ENCODE measurements around the gene SIPA1L3. TPM values are rescaled to one million over a fixed set of nuclear protein-coding genes. Genes with fewer than 3 reads are reported as not detected.
A peak's percentile ranks its signal among the peaks of the same experiment; 100 is the strongest.

The SIPA1L3 gene
- total and polyA plus RNA-seq, 10 of the 15 experiments (the other 5 are each of a cell fraction or from before 2014, with no cell fraction given): 0.24 to 66.2 (median 19.1) TPM

GRCh38 chr19:38245826-38246498 is 339.0 kb downstream of the SIPA1L3 start:
- in situ Hi-C loops (cut with MboI): no loop called here
- CTCF ChIA-PET: interaction anchor here (0.7 to 5.6 kb wide), 7 partner anchors 10 to 349 kb away, joined by 3 to 74 read pairs (median 3); partner anchors contain the start of genes CATSPERG, PPP1R14A and PSMD8
- no peak for TF ChIP-seq ZNF274 (IDR thresholded peaks at IDR 0.05; ENCODE audit: insufficient read depth, insufficient read length)
- TF ChIP-seq SPI1 (IDR thresholded peaks at IDR 0.05; ENCODE audit: borderline replicate concordance, insufficient read depth, low read depth, low read length): peak; percentile 49; the same call in 1 of the 2 replicates
- DNase-seq (ENCODE audit: low read depth, low spot score): no peak
- H3K27ac ChIP-seq (ENCODE audit: control insufficient read depth, insufficient read depth): no peak overlapping the region
- no peaks in the 10 kb centered on the region for H3K9me3 ChIP-seq (replicated peaks; ENCODE audit: control insufficient read depth, insufficient read depth, low read length)
- 35% methylated on average over 10 of the region's 14 CpGs for WGBS (ENCODE audit: insufficient coverage, insufficient replicate concordance, low lambda C conversion rate, missing lambda C conversion rate)
- no peak for FAIRE-seq
- H3K4me1 ChIP-seq (ENCODE audit: control insufficient read depth, insufficient read depth, low read length): no peaks in the 10 kb centered on the region
- H4K20me1 ChIP-seq (ENCODE audit: control insufficient read depth, insufficient read depth): no peaks in the 10 kb centered on the region
- no peak for ATAC-seq
- POLR2A ChIA-PET: interaction anchor here (0.5 kb wide), 1 partner anchor 128 kb away, joined by 3 read pairs; no protein-coding TSS in a partner anchor
- H3K4me3 ChIP-seq: no peak overlapping the region
- no peaks in the 10 kb centered on the region for H3K27me3 ChIP-seq (replicated peaks in 1 of 2; ENCODE audit: control insufficient read depth in 2 of 2, insufficient read depth in 2 of 2, low read length in 1 of 2)
- BruUV-seq (replicated peaks): no TSS peak
- intact Hi-C loops (cut with micrococcal nuclease; ENCODE audit: unreplicated experiment): no loop called here
- H3K36me3 ChIP-seq (ENCODE audit: control insufficient read depth in 2 of 2, insufficient read depth in 2 of 2, low read length in 1 of 2): no peaks in the 10 kb centered on the region
- SMC1A ChIA-PET (ENCODE audit: uncharacterized antibody, unreplicated experiment): interaction anchor here (0.8 to 0.9 kb wide), 2 partner anchors 89 to 128 kb away, joined by 3 read pairs; no protein-coding TSS in a partner anchor
- H3K79me2 ChIP-seq (ENCODE audit: control insufficient read depth, insufficient read depth, low read length): no peaks in the 10 kb centered on the region
- no peak overlapping the region for H3K4me2 ChIP-seq (ENCODE audit: control insufficient read depth, insufficient read depth)
- RAD21 ChIA-PET (ENCODE audit: unreplicated experiment): interaction anchor here (1.0 to 1.3 kb wide), 2 partner anchors 90 to 344 kb away, joined by 3 to 9 read pairs; partner anchors contain the start of gene CATSPERG
- no peak overlapping the region for H2AFZ ChIP-seq (ENCODE audit: control insufficient read depth, low read depth, low read length)
- no peak overlapping the region for H3K9ac ChIP-seq (ENCODE audit: control insufficient read depth, insufficient read depth, low read length)

- no peak overlapping the region for H3K9ac ChIP-seq (ENCODE audit: control insufficient read depth, insufficient read depth, low read length)
- BruUV-seq (replicated peaks): no TSS peak
- 29% methylated on average over 1 of the region's 5 CpGs for WGBS (ENCODE audit: insufficient coverage, insufficient replicate concordance, low lambda C conversion rate, missing lambda C conversion rate)
- ATAC-seq (no peak), DNase-seq (ENCODE audit: low read depth, low spot score) (no peak), FAIRE-seq (no peak)
- SMC1A ChIA-PET (ENCODE audit: uncharacterized antibody, unreplicated experiment): no interaction called here
- no peak overlapping the region for H3K27ac ChIP-seq (ENCODE audit: control insufficient read depth, insufficient read depth)
- CTCF ChIA-PET: interaction anchor here (5.1 to 5.6 kb wide), 2 partner anchors 87 to 346 kb away, joined by 46 to 74 read pairs; partner anchors contain the start of gene CATSPERG
- H3K36me3 ChIP-seq (ENCODE audit: control insufficient read depth in 2 of 2, insufficient read depth in 2 of 2, low read length in 1 of 2): no peaks in the 10 kb centered on the region
- no peaks in the 10 kb centered on the region for H3K79me2 ChIP-seq (ENCODE audit: control insufficient read depth, insufficient read depth, low read length)
- no peak overlapping the region for H2AFZ ChIP-seq (ENCODE audit: control insufficient read depth, low read depth, low read length)
- POLR2A ChIA-PET: interaction anchor here (0.6 kb wide), 1 partner anchor 512 kb away, joined by 6 read pairs; no protein-coding TSS in a partner anchor
- no peaks in the 10 kb centered on the region for H3K4me1 ChIP-seq (ENCODE audit: control insufficient read depth, insufficient read depth, low read length)
- no peaks in the 10 kb centered on the region for H3K27me3 ChIP-seq (replicated peaks in 1 of 2; ENCODE audit: control insufficient read depth in 2 of 2, insufficient read depth in 2 of 2, low read length in 1 of 2)
- H3K4me3 ChIP-seq: no peak overlapping the region
- no peaks in the 10 kb centered on the region for H3K9me3 ChIP-seq (replicated peaks; ENCODE audit: control insufficient read depth, insufficient read depth, low read length)
- RAD21 ChIA-PET (ENCODE audit: unreplicated experiment): no interaction called here
- TF ChIP-seq ZSCAN29 (IDR thresholded peaks at IDR 0.05) (no peak), RUNX3 (IDR thresholded peaks at IDR 0.05; ENCODE audit: low read length) (no peak), HDAC2 (IDR thresholded peaks at IDR 0.05) (no peak), SMAD1 (IDR thresholded peaks at IDR 0.05; ENCODE audit: low read depth, partially characterized antibody) (no peak), USF1 (IDR thresholded peaks at IDR 0.05; ENCODE audit: borderline replicate concordance, extremely low read length, insufficient read depth, low read depth, low read length) (no peak), BCL3 (IDR thresholded peaks at IDR 0.05; ENCODE audit: borderline replicate concordance, insufficient read depth, low read depth, low read length, poor library complexity, severe bottlenecking) (no peak), NFXL1 (IDR thresholded peaks at IDR 0.05; ENCODE audit: borderline replicate concordance) (no peak), POLR2A (IDR thresholded peaks at IDR 0.05; ENCODE audit: low read depth, low read length) (no peak), TCF12 (IDR thresholded peaks at IDR 0.05; ENCODE audit: low read depth, low read length) (no peak)
- intact Hi-C loops (cut with micrococcal nuclease; ENCODE audit: unreplicated experiment) (no loop called here), in situ Hi-C loops (cut with MboI) (no loop called here)
- no peaks in the 10 kb centered on the region for H4K20me1 ChIP-seq (ENCODE audit: control insufficient read depth, insufficient read depth)
- H3K4me2 ChIP-seq (ENCODE audit: control insufficient read depth, insufficient read depth): no peak overlapping the region
These were observed 340.1 kb downstream of the SIPA1L3 start for GRCh38 chr19:38247126-38247525.

Measured in GM12878 (cell line).